GM18517 (cell line): ENCODE data around the gene KIF22.
"Not testable (repeated sequence)": the region's sequence is repeated elsewhere in the genome, so short reads cannot be mapped to it uniquely, and the experiment has no call there.

Experiments
- ATAC-seq: cut with Tn5 transposase; IDR thresholded peaks from one replicate; pipeline ENCODE4 v1.9.1; 2021; ENCODE audit warnings: mild to moderate bottlenecking, moderate library complexity; ENCODE audit not compliant: unreplicated experiment

Gene KIF22

GRCh38 chr16:29812754-29813643, 22.4 kb downstream of the KIF22 start:
- no peak for ATAC-seq

- no peak for ATAC-seq
These were observed 23.4 kb downstream of the KIF22 start for GRCh38 chr16:29813644-29814562.

GRCh38 chr16:29814592-29814991, 24.0 kb downstream of the KIF22 start:
- no peak for ATAC-seq

DNA sequence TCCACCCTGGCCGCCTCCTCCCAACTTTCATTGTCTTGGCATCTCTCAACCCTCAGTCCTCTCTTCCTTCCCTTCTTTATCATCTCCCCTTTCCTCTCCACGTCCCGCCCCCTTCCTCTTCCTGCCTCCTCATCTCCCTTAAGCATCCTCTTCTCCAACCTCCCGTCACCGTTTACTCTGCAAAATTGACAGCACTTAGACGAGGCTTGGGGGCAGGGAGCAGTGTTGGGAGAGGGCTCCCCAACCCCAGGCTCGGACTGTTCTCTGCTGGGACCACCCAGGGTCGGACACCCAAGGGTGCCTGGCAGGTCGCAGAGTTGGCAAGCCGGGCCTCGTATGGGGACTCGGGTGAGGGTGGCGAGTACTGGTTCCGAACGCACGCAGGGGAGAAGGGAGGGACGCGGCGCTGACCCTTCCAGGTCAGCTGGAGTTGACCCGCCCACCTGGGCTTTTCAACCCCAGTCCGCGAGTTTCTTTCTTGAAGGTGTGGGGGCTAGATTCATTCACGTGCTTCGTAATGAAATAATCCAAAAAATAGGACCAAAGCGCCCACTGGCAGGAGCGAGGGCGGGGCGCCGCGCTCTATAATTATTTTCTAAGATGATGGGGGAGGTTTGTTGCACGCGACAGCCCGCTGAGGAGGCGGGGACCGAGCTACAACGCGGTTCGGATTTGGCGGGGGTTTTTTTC, 24.6 kb downstream of the KIF22 start:
- no peak for ATAC-seq

- peak; percentile 62 for ATAC-seq
These were observed 25.5 kb downstream of the KIF22 start, which contains the start of gene PAGR1 for GRCh38 chr16:29815793-29816693. Gene PAGR1, plus strand, starts transcription at chr16:29816152. Its CDS starts 374 bp downstream, at chr16:29816526.

DNA sequence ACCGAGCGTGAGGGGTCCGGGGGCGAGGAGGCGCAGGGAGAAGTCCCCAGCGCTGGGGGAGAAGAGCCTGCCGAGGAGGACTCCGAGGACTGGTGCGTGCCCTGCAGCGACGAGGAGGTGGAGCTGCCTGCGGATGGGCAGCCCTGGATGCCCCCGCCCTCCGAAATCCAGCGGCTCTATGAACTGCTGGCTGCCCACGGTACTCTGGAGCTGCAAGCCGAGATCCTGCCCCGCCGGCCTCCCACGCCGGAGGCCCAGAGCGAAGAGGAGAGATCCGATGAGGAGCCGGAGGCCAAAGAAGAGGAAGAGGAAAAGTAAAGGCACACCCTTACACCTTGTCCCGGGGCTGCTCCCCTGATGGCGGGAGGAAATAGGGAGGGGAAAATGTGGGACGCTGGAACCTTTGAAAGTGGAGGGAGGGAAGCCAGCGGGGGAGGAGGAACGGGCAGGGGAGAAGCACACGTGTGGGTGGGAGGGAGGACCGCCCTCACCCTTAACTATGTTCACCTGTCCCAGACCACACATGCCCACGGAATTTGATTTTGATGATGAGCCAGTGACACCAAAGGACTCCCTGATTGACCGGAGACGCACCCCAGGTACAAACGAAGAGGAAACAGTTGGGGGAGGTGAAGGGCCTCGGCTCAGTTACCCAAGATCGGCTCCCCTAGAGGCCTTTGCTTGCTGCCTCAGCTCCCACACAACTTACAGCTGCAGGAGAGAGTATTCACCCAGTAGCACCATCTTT, 26.3 kb downstream of the KIF22 start:
- no peak for ATAC-seq

DNA sequence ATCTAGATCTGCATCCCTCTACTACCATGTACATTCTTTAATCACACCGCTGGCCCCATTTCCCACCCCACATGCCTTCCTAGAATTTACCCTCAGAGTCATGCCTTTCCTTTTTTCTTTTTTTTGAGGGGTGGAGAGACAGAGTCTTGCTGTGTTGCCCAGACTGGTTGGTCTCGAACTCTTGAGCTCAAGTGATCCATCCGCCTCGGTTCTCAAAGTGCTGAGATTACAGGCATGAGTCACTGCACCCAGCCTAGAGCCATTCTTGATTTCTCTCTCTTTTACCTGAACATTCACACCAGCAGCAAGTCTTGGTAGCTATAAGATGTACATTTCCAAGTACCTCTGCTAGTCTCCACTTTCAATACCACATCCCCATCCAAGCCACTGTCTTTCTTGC, 27.5 kb downstream of the KIF22 start:
- ATAC-seq = no peak

DNA sequence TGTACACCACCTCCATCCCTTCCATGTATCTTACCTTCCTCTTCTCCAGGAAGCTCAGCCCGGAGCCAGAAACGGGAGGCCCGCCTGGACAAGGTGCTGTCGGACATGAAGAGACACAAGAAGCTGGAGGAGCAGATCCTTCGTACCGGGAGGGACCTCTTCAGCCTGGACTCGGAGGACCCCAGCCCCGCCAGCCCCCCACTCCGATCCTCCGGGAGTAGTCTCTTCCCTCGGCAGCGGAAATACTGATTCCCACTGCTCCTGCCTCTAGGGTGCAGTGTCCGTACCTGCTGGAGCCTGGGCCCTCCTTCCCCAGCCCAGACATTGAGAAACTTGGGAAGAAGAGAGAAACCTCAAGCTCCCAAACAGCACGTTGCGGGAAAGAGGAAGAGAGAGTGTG, 29.0 kb downstream of the KIF22 start:
- ATAC-seq = no peak

DNA sequence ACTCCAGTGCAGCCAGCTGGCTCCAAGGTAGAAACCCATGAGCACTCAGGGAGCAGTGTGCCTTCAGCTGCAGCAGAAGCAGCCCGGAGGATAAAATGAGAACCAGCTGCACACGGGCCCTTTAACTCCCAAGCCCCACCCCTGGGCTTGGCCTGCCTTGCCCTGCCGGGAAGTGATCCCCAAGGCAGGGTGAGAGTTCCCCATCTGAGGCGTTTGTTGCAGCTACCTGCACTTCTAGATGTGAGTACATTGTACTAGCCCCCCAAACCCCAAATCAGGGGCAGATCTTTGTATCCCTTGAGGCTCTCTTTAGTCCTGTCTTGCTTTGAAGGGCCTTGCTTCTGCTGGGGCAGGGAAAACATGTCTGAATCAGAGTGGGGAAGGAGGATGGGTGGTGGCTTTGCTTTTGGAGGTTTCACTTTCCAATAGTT, 29.7 kb downstream of the KIF22 start, which contains the start of gene MVP:
MVP (plus strand) TSS at position 192 of the 431 bp plus-strand sequence. CDS start 10,088 bp downstream, outside the sequence.
- no peak for ATAC-seq

DNA sequence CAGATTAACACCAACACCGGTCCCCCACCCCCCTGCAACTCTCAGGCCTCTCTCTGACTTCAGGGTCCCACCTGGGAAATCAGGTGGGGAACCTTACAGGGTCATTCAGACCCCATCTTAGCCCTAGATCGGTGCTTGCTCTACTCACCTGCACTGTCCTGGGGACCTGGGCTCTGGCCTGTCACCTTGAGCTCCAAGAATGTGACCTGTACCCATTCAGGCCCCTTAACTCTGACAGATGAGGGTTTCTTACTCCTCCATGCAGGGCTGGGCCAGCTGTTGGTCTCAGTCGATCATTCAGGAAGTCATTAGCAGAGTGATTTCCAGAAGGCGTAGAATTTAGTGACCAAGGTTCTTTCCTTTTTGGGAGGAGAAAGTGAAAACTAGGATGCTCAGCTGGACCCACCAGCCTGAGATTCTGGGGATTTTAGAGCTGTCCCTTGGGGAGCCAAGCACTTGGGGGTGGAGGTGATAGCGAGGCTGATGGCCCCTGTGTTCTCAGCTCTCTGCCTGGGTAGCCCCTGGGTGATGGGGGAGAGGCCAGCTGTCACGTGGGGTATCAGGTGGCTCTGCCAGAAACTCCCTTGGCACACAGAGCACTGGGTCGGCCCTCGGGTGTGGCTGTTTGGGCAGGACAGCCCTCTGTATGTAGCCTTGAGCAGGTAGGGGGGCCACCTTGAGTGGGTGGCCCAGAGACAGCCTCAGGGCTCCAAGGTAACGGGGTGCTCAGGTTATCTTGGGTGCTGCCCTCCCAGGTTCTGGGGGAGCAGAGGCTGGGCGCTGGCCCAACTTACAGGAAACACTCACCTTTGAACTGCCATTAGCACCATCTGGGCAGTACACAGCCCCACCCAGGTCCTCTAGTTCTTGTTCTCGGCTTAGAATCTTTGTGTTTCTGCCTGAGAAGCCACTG, 30.4 kb downstream of the KIF22 start:
- no peak for ATAC-seq

DNA sequence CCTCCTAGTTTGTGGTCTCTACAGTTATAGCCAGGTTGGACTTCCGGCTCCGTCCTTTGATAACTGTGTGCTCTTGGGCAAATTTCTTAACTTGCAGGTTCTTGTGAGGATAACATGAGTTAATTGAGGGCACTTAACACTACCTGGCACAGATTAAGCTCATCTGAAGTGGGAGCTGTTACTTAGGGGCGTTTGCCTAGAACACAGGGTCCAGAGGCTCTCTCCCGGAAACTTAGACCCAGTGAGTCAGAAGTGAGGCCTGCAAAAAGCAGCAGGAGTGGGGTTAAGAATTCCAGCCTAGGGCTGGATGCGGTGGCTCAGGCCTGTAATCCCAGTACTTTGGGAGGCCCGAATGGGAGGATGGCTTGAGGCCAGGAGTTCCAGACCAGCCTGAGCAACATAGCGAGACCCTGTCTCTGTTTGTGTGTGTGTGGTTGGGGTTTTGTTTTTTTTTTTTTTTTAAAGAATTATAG, 31.1 kb downstream of the KIF22 start:
- ATAC-seq = no peak

DNA sequence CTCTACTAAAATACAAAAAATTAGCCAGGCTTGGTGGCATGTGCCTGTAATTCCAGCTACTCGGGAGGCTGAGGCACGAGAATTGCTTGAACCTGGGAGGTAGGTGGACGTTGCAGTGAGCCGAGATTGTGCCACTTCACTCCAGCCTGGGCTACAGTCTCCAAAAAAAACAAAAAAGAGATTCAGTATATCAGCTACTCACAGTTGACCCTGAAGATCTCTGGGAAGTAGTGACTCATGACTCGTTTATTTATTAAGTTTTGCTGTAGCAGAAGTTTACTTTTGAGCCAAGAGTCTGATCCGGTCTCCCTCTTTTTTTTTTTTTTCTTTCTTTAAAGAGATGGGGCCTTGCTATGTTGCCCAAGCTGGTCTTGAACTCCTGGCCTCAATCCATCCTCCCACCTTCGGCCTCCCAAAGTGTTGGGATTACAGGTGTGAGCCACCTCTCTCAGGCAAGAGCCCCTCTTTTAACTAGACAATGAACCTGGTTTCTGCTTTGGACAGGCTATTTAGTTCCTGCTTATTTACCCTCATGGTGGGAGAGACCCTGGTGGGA, 34.1 kb downstream of the KIF22 start:
- no peak for ATAC-seq

GRCh38 chr16:29825145-29826044, 34.8 kb downstream of the KIF22 start:
- no peak for ATAC-seq

GRCh38 chr16:29826342-29826695, 35.8 kb downstream of the KIF22 start:
- ATAC-seq = no peak

DNA sequence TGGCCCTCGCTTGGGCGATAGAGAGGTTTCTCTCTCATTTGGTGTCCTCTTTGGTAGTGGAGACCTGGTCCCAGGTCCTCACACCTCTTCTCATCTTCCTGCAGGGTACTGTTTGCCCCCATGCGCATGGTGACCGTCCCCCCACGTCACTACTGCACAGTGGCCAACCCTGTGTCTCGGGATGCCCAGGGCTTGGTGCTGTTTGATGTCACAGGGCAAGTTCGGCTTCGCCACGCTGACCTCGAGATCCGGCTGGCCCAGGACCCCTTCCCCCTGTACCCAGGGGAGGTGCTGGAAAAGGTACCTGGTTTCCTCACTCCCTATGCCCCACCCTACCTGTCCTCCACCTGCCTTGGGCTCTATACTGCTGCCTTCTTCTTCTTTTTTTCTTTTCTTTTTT, 40.2 kb downstream of the KIF22 start:
- no peak for ATAC-seq

GRCh38 chr16:29831490-29831889, 40.9 kb downstream of the KIF22 start:
- ATAC-seq = no peak

DNA sequence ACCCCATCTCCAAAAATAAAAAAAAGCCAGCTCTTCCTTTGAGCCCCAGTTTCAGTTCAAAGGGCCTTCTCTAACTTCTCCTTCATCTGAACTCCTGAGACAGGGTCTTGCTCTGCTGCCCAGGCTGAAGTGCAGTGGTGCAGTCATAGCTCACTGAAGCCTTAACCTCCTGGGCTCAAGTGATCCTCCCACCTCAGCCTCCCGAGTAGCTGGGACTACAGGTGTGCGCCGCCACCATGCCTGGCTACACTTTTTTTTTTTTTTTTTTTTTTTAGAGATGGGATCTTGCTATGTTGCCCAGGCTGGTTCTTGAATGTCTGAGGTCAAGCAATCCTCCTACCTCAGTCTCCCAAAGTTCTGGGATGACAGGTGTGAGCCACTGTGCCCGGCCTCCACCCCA, 42.7 kb downstream of the KIF22 start:
- ATAC-seq = not testable (repeated sequence)
